HG02763 (cell line): ENCODE measurements around the gene SERPINB7.
"Not testable (repeated sequence)": the region's sequence is repeated elsewhere in the genome, so short reads cannot be mapped to it uniquely, and the experiment has no call there.

ENCODE experiments used
- ATAC-seq: cut with Tn5 transposase; IDR thresholded peaks from one replicate; pipeline ENCODE4 v1.9.1; 2021; ENCODE audit warnings: mild to moderate bottlenecking, moderate library complexity; ENCODE audit not compliant: unreplicated experiment

The SERPINB7 gene

GRCh38 chr18:63775166-63775730, at the start of gene SERPINB7:
TSS of gene SERPINB7 (plus strand) at chr18:63775418. CDS start at chr18:63782373, 6,955 bp downstream.
- ATAC-seq: no peak

DNA sequence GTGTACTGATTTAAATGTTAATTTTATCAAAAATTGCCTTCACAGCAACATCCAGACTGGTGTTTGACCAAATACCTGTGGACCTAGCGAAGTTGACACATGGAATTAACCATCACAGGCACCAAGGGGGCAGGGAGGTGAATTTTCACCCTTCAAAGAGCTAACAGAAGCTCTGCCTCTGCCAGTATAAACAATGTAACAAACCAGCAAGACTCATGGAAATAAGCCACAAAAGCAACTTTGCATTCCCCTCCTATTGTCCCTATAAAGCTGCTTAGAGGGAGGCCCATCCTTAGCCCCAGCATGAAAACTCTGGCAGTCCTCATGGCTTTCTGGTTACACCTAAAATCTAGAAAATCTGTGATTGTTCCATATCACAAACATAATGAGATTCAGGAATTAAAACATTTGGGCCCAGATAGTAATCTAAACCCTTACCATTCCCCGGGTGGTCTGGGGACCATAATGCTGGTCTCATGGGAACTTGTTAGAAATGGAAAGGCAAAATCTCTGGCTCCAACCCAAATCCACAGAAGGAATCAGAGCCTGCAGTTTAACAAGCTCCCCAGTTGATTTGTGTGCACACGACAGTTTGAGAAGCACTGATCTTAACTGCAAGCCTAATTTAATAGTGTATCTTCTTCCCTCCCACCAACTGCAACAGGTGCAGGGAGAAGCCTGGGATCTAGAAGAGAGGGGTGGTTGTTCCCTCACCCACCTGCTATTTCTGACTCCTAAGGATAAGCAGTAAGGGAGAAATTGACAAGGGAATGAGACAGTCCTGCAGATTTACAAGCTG, 49.3 kb upstream of the SERPINB7 start:
- ATAC-seq: no peak

GRCh38 chr18:63730773-63731172, 44.4 kb upstream of the SERPINB7 start:
- no peak for ATAC-seq

DNA sequence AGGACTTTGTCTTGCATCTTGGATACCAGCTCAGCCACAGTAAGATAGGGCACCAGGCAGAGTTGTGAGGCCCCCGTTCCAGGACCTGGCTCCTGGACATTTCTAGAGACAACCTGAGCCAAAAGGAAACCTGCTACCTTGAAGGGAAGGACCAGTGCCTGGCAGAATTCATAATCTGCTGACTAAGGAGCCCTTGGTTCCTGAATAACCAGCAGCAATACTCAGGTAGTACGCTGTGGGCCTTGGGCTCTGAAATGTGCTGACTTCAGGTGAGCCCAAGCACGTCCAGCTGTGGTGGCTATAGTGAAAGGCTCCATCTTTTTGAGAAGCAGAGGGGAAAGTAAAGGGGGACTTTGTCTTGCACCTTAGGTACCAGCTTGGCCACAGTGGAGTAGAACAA, 44.0 kb upstream of the SERPINB7 start:
- no peak for ATAC-seq

- ATAC-seq: no peak
Measured at GRCh38 chr18:63736876-63737275, 38.3 kb upstream of the SERPINB7 start.

- no peak for ATAC-seq
Measured at GRCh38 chr18:63741769-63742168, 33.4 kb upstream of the SERPINB7 start.

- ATAC-seq: no peak
Measured at GRCh38 chr18:63747006-63747405, 28.2 kb upstream of the SERPINB7 start.

GRCh38 chr18:63749489-63749888, 25.7 kb upstream of the SERPINB7 start:
- ATAC-seq: no peak

- ATAC-seq: no peak
Measured at GRCh38 chr18:63752636-63753035, 22.6 kb upstream of the SERPINB7 start.

DNA sequence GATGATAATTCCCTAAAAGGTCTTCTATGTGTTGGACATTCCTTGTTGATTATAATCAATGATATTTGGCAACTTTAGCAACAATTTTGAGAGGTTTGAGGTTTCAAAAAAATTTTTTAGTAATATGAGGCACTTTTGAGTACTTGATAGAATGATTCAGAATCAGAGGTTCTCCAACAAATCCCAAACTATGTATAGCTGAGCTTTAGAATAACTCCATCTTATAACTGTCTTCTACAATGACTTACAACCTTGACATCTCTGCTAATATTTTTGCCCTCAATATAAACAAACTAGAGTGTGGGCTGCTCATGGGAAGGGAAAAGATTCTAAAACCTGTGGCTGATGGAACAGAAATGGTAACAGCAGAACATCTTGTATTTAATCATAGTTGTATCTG, 21.5 kb upstream of the SERPINB7 start:
- no peak for ATAC-seq

DNA sequence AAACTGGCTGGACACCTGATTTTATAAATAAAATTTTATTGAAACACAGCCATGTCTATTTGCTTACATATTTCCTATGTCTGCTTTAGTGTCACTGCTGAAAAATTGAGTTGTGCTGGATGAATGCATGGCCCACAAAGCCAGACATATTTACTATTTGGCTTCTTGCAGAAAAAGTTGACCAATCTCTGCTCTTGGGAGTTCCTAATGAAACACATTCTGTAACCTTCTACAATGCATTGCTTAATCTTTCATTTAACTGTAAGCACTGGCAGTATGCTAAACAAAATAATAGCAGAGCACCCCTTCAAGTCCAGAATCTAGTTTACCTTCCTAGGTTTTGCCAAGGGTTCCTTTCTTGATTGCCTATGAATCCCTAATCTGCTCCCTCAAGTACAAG, 17.7 kb upstream of the SERPINB7 start:
- no peak for ATAC-seq

DNA sequence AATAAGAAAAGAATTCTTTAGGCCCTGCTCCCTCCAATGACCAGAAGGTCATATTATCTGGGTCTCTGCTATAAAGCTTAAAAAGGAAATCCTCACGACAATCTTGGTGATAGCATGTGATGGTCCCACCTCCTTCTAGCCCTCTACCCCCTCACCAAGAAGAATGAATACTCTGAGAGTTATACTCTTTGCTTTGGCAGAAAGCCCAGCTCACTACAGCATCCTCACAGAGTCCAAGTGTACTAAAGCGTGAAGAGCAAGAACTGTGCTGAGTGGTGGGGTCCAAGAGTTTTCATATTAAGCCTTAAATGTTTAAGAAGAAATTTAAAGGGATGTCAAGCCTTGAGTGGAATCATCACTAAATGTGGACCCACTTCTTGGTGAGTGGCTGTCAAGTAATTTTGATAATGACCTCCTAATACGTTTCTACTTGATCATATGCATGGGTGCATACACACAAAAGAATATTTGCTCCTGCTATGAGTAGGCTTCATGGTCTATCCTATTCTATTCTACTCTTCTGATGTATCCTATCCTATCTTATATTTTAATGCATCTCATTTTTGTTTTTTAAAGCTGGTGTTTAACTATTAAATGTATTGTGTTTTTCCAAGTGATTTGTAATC, 16.5 kb upstream of the SERPINB7 start:
- ATAC-seq: no peak

DNA sequence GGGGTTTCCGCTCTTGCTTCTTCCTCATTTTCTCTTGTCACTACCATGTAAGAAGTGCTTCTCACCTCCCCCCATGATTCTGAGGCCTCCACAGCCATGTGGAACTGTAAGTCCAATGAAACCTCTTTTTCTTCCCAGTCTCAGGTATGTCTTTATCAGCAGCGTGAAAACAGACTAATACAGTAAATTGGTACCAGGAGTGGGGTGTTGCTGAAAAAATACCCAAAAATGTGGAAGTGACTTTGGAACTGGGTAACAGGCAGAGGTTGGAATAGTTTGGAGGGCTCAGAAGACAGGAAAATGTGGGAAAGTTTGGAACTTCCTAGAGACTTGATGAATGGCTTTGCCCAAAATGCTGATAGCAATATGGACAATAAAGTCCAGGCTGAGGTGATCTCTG, 15.4 kb upstream of the SERPINB7 start:
- not testable (repeated sequence) for ATAC-seq

GRCh38 chr18:63762518-63762917, 12.7 kb upstream of the SERPINB7 start:
- ATAC-seq: no peak

- no peak for ATAC-seq
Measured at GRCh38 chr18:63763831-63764600, 11.2 kb upstream of the SERPINB7 start.

DNA sequence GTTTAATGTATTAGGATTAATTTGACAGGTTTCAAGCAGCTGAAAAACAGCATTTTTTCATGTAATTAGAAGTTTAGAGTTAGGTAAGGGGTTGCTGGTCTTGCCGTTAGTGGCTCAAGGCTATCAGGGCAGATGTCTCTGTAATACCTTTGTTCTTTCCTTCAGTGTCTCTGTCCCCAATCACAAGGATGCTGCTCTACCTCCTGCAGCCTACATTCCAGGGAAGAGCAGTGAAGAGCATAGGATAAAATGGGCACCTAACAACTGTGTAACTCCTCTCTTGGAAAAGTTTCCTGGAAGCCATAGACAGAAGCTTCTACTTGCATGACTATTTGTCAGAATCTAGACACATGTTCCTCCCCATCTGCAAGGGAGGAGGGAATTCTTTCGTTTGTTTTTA, 9.4 kb upstream of the SERPINB7 start:
- no peak for ATAC-seq

- ATAC-seq: no peak
Measured at GRCh38 chr18:63773551-63773950, 1.7 kb upstream of the SERPINB7 start.

- no peak for ATAC-seq
Measured at GRCh38 chr18:63774511-63774910, 707 bp upstream of the SERPINB7 start.

DNA sequence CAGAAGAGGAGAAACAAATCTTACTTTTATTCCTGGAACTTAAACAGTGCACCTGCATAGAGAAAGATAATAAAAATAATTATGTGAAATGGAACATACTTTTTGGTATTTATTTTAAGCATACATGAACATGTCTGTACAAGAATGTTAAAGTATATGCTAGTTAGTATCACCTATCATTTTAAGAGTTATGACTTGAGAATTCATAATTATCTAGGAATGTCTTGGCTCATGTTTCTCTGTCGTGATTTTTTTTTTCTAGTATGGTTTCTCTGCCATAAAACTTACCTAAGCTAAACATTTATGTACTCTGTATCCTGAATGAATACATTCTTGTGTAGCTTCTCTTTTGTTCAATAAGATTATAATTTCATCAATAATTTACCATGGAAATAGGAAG, 4.2 kb downstream of the SERPINB7 start:
- ATAC-seq: no peak

DNA sequence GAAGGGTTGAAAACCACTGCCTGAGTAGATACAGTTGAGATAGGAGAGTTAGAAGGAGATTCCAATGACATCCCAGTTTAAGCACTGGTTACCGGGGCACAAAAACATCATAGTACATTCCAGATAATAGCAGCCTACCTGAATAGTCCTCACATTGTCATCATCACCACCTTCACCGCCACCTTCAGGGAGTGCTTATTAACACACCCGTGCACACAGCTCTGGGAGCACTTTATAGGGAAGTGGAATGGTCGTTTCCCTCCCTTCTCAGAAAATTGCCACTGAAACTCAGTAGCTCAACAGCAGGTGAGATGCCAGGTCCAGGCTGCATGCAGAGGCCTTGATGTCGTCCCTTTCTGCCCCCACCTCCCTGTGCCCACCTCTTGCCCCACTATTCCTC, 8.2 kb downstream of the SERPINB7 start:
- ATAC-seq: no peak

DNA sequence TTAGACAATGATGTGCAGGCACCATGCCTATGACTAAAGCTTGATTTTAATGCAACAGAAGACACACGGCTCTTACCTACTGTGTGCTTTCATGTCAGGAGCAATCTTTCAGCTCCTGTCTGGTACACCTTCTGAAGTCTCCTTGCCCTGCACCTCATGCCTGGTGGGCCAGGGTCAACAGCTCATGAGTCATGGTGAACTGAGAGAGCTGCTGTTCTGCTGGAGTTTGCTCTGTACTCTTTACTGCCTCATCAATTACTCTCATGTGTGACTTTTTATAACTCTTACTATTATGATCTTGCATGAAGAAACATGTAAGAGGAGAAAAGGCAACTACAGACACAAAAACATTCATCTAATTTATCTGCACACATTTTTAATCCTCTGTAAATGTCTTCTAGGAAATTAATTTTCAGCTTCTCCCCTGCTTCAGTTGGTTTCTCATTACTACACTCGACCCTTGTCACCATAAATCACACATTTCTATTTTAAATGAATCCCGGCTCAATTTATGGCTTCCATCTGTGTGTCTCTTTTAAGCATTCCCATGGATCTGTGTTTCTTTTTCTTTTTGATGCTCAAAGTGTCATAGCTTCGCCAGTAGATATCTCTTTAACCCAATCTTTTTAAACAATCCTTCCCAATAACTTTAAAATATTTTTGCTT, 9.7 kb downstream of the SERPINB7 start:
- no peak for ATAC-seq
